GM12801 (cell line): ENCODE measurements around the gene NLRP3.

Source experiments
- TF ChIP-seq, protein P1 (sequence below): IDR thresholded peaks from one replicate; pipeline ENCODE4 v1.5.1; 2011; ENCODE audit warnings: control low read depth; ENCODE audit not compliant: insufficient read length; ENCODE audit errors: extremely low read depth

Gene NLRP3

DNA sequence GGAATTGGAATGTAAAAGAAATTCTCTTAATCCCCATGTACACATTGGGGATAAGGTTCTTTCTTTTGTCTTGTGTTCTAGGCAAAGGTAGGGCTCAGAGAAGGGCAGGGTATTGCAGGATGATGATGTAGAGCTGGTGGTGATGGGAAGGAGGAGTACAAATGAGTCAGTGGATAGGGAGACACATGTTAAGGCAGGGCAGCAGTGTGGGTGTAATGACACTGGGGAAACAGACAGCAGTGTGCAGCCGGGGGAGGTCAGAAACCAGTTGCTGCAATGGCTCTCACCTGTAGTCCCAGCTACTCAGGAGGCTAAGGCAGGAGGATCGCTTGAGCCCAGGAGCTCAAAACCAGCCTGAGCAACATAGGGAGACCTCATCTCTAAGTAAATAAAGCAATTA, 5.1 kb downstream of the NLRP3 start:
- TF ChIP-seq, protein P1, sequence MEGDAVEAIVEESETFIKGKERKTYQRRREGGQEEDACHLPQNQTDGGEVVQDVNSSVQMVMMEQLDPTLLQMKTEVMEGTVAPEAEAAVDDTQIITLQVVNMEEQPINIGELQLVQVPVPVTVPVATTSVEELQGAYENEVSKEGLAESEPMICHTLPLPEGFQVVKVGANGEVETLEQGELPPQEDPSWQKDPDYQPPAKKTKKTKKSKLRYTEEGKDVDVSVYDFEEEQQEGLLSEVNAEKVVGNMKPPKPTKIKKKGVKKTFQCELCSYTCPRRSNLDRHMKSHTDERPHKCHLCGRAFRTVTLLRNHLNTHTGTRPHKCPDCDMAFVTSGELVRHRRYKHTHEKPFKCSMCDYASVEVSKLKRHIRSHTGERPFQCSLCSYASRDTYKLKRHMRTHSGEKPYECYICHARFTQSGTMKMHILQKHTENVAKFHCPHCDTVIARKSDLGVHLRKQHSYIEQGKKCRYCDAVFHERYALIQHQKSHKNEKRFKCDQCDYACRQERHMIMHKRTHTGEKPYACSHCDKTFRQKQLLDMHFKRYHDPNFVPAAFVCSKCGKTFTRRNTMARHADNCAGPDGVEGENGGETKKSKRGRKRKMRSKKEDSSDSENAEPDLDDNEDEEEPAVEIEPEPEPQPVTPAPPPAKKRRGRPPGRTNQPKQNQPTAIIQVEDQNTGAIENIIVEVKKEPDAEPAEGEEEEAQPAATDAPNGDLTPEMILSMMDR: no peak

DNA sequence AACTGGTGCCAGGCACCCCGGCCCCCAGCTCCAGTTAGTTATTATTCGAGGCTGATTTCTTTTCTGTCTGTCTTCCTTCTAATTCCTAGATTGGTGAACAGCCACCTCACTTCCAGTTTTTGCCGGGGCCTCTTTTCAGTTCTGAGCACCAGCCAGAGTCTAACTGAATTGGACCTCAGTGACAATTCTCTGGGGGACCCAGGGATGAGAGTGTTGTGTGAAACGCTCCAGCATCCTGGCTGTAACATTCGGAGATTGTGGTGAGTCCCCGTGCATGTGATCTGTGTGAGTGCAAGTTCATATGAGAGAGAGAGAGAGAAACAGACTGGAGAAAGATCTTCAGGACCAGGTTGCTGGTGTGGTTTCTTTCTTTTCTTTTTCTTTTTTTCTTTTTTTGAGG, 13.5 kb downstream of the NLRP3 start:
- TF ChIP-seq, protein P1: no peak

- TF ChIP-seq, protein P1: no peak
Observed at GRCh38 chr1:247430434-247430833, 14.5 kb downstream of the NLRP3 start.

- TF ChIP-seq, protein P1: no peak
Observed at GRCh38 chr1:247431643-247432042, 15.7 kb downstream of the NLRP3 start.

GRCh38 chr1:247434005-247434404, 18.0 kb downstream of the NLRP3 start:
- TF ChIP-seq, protein P1: no peak

- TF ChIP-seq, protein P1: no peak
Observed at GRCh38 chr1:247435030-247435758, 19.2 kb downstream of the NLRP3 start.

DNA sequence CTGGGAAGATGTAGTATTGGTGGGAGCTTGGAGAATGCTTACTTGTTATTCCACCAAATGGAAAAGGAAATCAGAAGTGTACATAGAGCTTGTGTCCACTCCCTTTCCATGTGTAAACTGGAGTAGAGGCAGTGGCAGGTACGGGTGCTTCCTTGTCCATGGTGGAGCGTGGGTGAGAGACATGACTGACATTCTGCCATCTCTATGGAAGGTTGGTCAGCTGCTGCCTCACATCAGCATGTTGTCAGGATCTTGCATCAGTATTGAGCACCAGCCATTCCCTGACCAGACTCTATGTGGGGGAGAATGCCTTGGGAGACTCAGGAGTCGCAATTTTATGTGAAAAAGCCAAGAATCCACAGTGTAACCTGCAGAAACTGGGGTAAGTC, 19.8 kb downstream of the NLRP3 start:
- TF ChIP-seq, protein P1: no peak
